HepG2 (cell line): ENCODE measurements around the gene SEC63. TPM values are rescaled to one million over a fixed set of nuclear protein-coding genes. Genes with fewer than 3 reads are reported as not detected.
A peak's percentile ranks its signal among the peaks of the same experiment; 100 is the strongest.

Experiments used
- CBX5 ChIP-seq: sonication (generic); formaldehyde crosslinking; IDR thresholded peaks from 2 replicates; pipeline ENCODE4 v1.4.0; 2020; ENCODE audit warnings: missing genetic modification reagents, borderline replicate concordance
- ELF1 ChIP-seq: sonication (generic); formaldehyde crosslinking; IDR thresholded peaks from 2 replicates; pipeline ENCODE4 v1.4.0; 2020; ENCODE audit warnings: missing genetic modification reagents
- ETV6 ChIP-seq: sonication (generic); formaldehyde crosslinking; conservative IDR thresholded peaks from 2 replicates; pipeline ENCODE4 v1.4.0; 2020; ENCODE audit warnings: missing genetic modification reagents
- KAT7 ChIP-seq: IDR thresholded peaks from 2 replicates; pipeline ENCODE4 v1.6.1; 2018; ENCODE audit warnings: borderline replicate concordance, missing compliant biosample characterization
- KMT2A ChIP-seq: sonication (generic); formaldehyde crosslinking; IDR thresholded peaks from 2 replicates; pipeline ENCODE4 v1.4.0; 2020; ENCODE audit warnings: missing genetic modification reagents
- MIXL1 ChIP-seq: IDR thresholded peaks from 2 replicates; pipeline ENCODE4 v1.6.1; 2016
- MTA1 ChIP-seq: sonication (generic); formaldehyde crosslinking; IDR thresholded peaks from 2 replicates; pipeline ENCODE4 v1.4.0; 2020; ENCODE audit warnings: missing genetic modification reagents, mild to moderate bottlenecking, borderline replicate concordance
- RNF2 ChIP-seq: fragments of 450-650 bp; conservative IDR thresholded peaks from 2 replicates; pipeline ENCODE4 v1.6.1; 2016; ENCODE audit warnings: low read depth
- SETDB1 ChIP-seq: sonication (generic); formaldehyde crosslinking; IDR thresholded peaks from 2 replicates; pipeline ENCODE4 v1.5.1; 2020; ENCODE audit warnings: missing genetic modification reagents, mild to moderate bottlenecking, borderline replicate concordance
- TSC22D2 ChIP-seq: sonication (generic); formaldehyde crosslinking; IDR thresholded peaks from 2 replicates; pipeline ENCODE4 v1.5.1; 2020; ENCODE audit warnings: missing genetic modification reagents, mild to moderate bottlenecking, borderline replicate concordance
- XRCC5 ChIP-seq: fragments of 200-400 bp; formaldehyde crosslinking; optimal IDR thresholded peaks from 2 replicates; pipeline ENCODE3; 2017; ENCODE audit warnings: mild to moderate bottlenecking, low read length
- ZNF263 ChIP-seq: sonication (generic); formaldehyde crosslinking; IDR thresholded peaks from 2 replicates; pipeline ENCODE4 v1.4.0; 2020; ENCODE audit warnings: missing genetic modification reagents
- ZNF614 ChIP-seq: IDR thresholded peaks from 2 replicates; pipeline ENCODE4 v1.6.1; 2018; ENCODE audit warnings: missing biosample characterization, missing genetic modification reagents, inconsistent platforms, borderline replicate concordance
- ZNF766 ChIP-seq: sonication (generic); formaldehyde crosslinking; IDR thresholded peaks from 2 replicates; pipeline ENCODE4 v1.5.0; 2020; ENCODE audit warnings: missing genetic modification reagents, borderline replicate concordance
- polyA plus RNA-seq, 8 experiments: library from polyadenylated mRNA; depleted of rRNA in 3 of 8; stranded (reverse) in 7 of 8; unstranded in 1 of 8; fragments of >200 nt; fragmentation: Illumina TruSeq in 4 of 8; extraction: Trizol in 4 of 8; gene quantifications; 2 replicates each; pipeline versions ENCODE4 v1.2.1 to v1.2.3, GENCODE V29; 2011 to 2016; ENCODE audit warnings: low read depth in 4 of 8, missing spikeins in 1 of 8, mixed read lengths in 1 of 8; ENCODE audit not compliant: insufficient read depth in 1 of 8
- total RNA-seq, 5 experiments: library from RNA; depleted of rRNA; stranded (reverse); fragments of >200 nt; fragmentation: Illumina TruSeq; extraction: Trizol; gene quantifications; 2 replicates each; pipeline ENCODE4 v1.2.3, GENCODE V29; 2016; ENCODE audit warnings: low read depth in 1 of 5
- TF ChIP-seq, protein P1 (sequence below): IDR thresholded peaks from 2 replicates; pipeline ENCODE4 v1.6.1; 2016; ENCODE audit warnings: low read depth, borderline replicate concordance
- TF ChIP-seq, protein P2 (sequence below): sonication (generic); formaldehyde crosslinking; IDR thresholded peaks from 2 replicates; pipeline ENCODE4 v1.5.0; 2020; ENCODE audit warnings: mild to moderate bottlenecking, missing genetic modification reagents
- TF ChIP-seq, protein P3 (sequence below): IDR thresholded peaks from 2 replicates; pipeline ENCODE4 v1.6.1; 2016; ENCODE audit warnings: low read depth, missing genetic modification reagents, missing compliant biosample characterization
- TF ChIP-seq, protein P4 (sequence below): sonication (generic); formaldehyde crosslinking; IDR thresholded peaks from 2 replicates; pipeline ENCODE4 v1.4.0; 2020; ENCODE audit warnings: missing genetic modification reagents

Gene SEC63
- total and polyA plus RNA-seq, 2 of the 13 experiments (the other 11 are each of a cell fraction or from before 2014, with no cell fraction given): 20.2 to 45.9 TPM

DNA sequence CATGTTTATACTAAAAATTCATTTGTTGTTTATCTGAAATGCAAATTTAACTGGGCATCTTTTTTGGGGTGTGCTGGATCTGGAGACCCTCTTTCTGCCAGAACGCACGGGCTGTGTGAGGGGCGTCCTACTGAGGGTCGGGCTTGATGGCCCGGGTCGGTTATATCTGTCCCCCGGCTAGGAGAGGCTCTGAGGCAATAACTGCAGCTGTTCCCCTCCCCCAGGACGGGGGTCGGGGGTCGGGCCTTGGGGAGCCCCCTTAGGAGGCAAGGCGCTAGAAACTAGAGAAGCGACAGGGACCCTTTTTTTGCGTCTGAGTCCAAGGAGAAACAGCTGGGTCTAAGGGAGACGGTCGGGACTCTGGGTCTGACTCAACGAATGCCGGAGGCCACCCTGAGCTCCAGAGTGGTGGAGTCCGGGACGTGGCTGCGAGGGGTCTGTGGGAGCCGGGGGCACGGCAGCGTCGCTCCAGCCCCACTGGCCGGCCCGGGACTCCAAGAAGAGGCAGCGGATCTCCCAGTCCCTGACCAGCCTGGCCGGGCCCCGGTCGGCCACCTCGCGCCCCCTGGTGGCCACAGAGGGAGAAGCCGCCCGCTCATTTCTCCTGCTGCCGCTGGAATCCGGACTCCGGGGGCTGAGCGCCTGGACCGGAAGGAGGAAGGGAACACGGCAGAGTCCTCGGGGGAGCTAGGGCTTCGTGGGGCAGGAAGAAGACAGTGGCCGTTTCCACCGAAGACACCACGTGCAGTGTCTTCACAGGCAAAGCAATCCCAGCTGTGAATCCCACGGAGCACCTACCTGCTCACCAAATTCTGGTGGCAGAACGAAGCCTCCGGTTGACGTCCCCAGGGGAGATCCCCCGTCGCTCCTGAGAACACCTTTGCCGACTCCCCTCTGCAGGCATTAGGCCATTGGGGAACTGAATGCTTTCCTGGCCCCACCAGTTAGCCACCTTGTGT is 109.9 kb downstream of the SEC63 start (continued):
- TF ChIP-seq ELF1 (CRISPR knock-in tag) (peak; percentile 87), TSC22D2 (peak; percentile 58; the same call in 1 of the 2 replicates), CBX5 (CRISPR knock-in tag) (peak; percentile 72; the same call in 1 of the 2 replicates), RNF2 (peak; percentile 96), MTA1 (CRISPR knock-in tag) (peak; percentile 60; the same call in 1 of the 2 replicates), ZNF614 (CRISPR knock-in tag) (peak; percentile 83; the same call in 1 of the 2 replicates), KMT2A (CRISPR knock-in tag) (0 out of 2 replicates have a peak, but pooled peaks have one; percentile 25), MIXL1 (CRISPR knock-in tag) (peak; percentile 70; the same call in 1 of the 2 replicates), SETDB1 (CRISPR knock-in tag) (0 out of 2 replicates have a peak, but pooled peaks have one; percentile 70), ZNF766 (0 out of 2 replicates have a peak, but pooled peaks have one; percentile 35), XRCC5 (peak; percentile 82), ETV6 (0 out of 2 replicates have a peak, but pooled peaks have one; percentile 32), KAT7 (CRISPR knock-in tag) (peak; percentile 55; the same call in 1 of the 2 replicates), ZNF263 (CRISPR knock-in tag) (peak; percentile 87)
- TF ChIP-seq, protein P1, sequence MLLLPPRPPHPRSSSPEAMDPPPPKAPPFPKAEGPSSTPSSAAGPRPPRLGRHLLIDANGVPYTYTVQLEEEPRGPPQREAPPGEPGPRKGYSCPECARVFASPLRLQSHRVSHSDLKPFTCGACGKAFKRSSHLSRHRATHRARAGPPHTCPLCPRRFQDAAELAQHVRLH (CRISPR knock-in tag): 0 out of 2 replicates have a peak, but pooled peaks have one; percentile 69
- TF ChIP-seq, protein P2, sequence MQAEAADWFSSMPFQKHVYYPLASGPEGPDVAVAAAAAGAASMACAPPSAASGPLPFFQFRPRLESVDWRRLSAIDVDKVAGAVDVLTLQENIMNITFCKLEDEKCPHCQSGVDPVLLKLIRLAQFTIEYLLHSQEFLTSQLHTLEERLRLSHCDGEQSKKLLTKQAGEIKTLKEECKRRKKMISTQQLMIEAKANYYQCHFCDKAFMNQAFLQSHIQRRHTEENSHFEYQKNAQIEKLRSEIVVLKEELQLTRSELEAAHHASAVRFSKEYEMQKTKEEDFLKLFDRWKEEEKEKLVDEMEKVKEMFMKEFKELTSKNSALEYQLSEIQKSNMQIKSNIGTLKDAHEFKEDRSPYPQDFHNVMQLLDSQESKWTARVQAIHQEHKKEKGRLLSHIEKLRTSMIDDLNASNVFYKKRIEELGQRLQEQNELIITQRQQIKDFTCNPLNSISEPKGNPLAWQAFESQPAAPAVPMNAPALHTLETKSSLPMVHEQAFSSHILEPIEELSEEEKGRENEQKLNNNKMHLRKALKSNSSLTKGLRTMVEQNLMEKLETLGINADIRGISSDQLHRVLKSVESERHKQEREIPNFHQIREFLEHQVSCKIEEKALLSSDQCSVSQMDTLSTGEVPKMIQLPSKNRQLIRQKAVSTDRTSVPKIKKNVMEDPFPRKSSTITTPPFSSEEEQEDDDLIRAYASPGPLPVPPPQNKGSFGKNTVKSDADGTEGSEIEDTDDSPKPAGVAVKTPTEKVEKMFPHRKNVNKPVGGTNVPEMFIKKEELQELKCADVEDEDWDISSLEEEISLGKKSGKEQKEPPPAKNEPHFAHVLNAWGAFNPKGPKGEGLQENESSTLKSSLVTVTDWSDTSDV (CRISPR knock-in tag): 0 out of 2 replicates have a peak, but pooled peaks have one; percentile 34
- TF ChIP-seq, protein P3, sequence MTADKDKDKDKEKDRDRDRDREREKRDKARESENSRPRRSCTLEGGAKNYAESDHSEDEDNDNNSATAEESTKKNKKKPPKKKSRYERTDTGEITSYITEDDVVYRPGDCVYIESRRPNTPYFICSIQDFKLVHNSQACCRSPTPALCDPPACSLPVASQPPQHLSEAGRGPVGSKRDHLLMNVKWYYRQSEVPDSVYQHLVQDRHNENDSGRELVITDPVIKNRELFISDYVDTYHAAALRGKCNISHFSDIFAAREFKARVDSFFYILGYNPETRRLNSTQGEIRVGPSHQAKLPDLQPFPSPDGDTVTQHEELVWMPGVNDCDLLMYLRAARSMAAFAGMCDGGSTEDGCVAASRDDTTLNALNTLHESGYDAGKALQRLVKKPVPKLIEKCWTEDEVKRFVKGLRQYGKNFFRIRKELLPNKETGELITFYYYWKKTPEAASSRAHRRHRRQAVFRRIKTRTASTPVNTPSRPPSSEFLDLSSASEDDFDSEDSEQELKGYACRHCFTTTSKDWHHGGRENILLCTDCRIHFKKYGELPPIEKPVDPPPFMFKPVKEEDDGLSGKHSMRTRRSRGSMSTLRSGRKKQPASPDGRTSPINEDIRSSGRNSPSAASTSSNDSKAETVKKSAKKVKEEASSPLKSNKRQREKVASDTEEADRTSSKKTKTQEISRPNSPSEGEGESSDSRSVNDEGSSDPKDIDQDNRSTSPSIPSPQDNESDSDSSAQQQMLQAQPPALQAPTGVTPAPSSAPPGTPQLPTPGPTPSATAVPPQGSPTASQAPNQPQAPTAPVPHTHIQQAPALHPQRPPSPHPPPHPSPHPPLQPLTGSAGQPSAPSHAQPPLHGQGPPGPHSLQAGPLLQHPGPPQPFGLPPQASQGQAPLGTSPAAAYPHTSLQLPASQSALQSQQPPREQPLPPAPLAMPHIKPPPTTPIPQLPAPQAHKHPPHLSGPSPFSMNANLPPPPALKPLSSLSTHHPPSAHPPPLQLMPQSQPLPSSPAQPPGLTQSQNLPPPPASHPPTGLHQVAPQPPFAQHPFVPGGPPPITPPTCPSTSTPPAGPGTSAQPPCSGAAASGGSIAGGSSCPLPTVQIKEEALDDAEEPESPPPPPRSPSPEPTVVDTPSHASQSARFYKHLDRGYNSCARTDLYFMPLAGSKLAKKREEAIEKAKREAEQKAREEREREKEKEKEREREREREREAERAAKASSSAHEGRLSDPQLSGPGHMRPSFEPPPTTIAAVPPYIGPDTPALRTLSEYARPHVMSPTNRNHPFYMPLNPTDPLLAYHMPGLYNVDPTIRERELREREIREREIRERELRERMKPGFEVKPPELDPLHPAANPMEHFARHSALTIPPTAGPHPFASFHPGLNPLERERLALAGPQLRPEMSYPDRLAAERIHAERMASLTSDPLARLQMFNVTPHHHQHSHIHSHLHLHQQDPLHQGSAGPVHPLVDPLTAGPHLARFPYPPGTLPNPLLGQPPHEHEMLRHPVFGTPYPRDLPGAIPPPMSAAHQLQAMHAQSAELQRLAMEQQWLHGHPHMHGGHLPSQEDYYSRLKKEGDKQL (CRISPR knock-in tag): no peak
- TF ChIP-seq, protein P4, sequence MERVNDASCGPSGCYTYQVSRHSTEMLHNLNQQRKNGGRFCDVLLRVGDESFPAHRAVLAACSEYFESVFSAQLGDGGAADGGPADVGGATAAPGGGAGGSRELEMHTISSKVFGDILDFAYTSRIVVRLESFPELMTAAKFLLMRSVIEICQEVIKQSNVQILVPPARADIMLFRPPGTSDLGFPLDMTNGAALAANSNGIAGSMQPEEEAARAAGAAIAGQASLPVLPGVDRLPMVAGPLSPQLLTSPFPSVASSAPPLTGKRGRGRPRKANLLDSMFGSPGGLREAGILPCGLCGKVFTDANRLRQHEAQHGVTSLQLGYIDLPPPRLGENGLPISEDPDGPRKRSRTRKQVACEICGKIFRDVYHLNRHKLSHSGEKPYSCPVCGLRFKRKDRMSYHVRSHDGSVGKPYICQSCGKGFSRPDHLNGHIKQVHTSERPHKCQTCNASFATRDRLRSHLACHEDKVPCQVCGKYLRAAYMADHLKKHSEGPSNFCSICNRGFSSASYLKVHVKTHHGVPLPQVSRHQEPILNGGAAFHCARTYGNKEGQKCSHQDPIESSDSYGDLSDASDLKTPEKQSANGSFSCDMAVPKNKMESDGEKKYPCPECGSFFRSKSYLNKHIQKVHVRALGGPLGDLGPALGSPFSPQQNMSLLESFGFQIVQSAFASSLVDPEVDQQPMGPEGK (CRISPR knock-in tag): peak; percentile 60; the same call in 1 of the 2 replicates
